ENCODE results near the gene FAM169A.
"Not testable (repeated sequence)": the region's sequence is repeated elsewhere in the genome, so short reads cannot be mapped to it uniquely, and the experiment has no call there.

FAM169A gene

DNA sequence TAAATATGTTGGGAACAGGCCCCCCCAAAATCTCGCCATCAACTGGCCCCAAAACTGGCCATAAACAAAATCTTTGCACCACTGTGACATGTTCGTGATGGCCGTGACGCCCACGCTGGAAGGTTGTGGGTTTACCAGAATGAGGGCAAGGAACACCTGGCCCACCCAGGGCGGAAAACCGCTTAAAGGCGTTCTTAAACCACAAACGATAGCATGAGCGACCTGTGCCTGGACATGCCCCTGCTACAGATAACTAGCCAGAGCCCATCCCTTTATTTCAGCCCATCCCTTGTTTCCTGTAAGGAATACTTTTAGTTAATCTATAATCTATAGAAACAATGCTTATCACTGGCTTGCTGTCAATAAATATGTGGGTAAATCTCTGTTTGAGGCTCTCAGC, 3.2 kb upstream of the FAM169A start:
- not testable (repeated sequence) for DNase-seq (ENCODE audit: low read depth in 2 of 2)

GRCh38 chr5:74866596-74867162, 492 bp upstream of the FAM169A start:
- no peak for DNase-seq (ENCODE audit: low read depth in 2 of 2)

- no peak for DNase-seq (ENCODE audit: low read depth in 2 of 2)
Measured at GRCh38 chr5:74865256-74865803, 857 bp downstream of the FAM169A start.

GRCh38 chr5:74864823-74865222, 1.4 kb downstream of the FAM169A start:
- no peak for DNase-seq (ENCODE audit: low read depth in 2 of 2)

GRCh38 chr5:74863726-74864125, 2.5 kb downstream of the FAM169A start:
- DNase-seq (ENCODE audit: low read depth in 2 of 2): no peak

GRCh38 chr5:74862221-74862620, 4.0 kb downstream of the FAM169A start:
- DNase-seq (ENCODE audit: low read depth in 2 of 2): no peak

GRCh38 chr5:74856975-74857374, 9.2 kb downstream of the FAM169A start:
- not testable (repeated sequence) for DNase-seq (ENCODE audit: low read depth in 2 of 2)

DNA sequence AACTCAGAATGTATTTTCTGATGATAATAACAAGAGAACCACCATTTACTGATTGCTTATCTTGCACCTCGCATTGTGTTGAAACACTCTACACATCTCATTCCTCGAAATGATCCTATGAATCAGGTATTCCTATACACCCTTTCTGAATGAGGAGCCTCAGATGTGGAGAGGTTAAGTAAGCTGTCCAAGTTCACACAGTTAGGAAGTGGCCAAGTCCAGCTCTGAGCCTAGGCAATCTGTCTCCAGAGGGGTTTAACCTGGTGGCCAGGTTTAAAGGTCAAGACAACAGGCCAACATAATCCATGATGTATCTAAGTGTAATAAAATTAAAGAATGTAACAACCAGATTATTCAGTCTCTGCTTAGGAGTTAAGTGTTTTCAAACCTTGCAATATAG, 12.9 kb downstream of the FAM169A start:
- no peak for DNase-seq (ENCODE audit: low read depth in 2 of 2)

GRCh38 chr5:74851684-74852353, 14.4 kb downstream of the FAM169A start:
- DNase-seq (ENCODE audit: low read depth in 2 of 2): no peak

- DNase-seq (ENCODE audit: low read depth in 2 of 2): no peak
Measured at GRCh38 chr5:74850789-74851425, 15.3 kb downstream of the FAM169A start.

- no peak for DNase-seq (ENCODE audit: low read depth in 2 of 2)
Measured at GRCh38 chr5:74850030-74850429, 16.2 kb downstream of the FAM169A start.

GRCh38 chr5:74848553-74849025, 17.6 kb downstream of the FAM169A start:
- no peak for DNase-seq (ENCODE audit: low read depth in 2 of 2)

- no peak for DNase-seq (ENCODE audit: low read depth in 2 of 2)
Measured at GRCh38 chr5:74839229-74839628, 27.0 kb downstream of the FAM169A start.

DNA sequence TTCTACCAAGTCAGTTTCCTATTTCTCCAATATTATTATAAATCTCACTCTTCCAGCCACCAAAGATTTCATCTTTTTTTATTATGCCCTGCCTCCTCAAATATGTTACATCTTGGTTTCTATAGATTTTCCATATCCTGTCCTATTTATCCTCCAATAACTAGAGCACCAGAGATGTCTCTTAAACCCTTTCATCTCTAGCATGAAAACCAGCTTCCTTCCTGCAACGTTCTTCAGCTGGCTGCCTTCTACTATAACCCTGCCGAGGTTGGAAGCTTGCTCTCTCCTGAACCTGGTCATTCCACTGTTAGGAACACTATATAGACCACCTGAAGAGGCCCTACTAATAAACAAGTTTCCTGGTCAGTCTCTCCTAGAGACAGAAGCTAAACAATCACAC, 27.9 kb downstream of the FAM169A start:
- no peak for DNase-seq (ENCODE audit: low read depth in 2 of 2)

- no peak for DNase-seq (ENCODE audit: low read depth in 2 of 2)
Measured at GRCh38 chr5:74837115-74837514, 29.1 kb downstream of the FAM169A start.

DNA sequence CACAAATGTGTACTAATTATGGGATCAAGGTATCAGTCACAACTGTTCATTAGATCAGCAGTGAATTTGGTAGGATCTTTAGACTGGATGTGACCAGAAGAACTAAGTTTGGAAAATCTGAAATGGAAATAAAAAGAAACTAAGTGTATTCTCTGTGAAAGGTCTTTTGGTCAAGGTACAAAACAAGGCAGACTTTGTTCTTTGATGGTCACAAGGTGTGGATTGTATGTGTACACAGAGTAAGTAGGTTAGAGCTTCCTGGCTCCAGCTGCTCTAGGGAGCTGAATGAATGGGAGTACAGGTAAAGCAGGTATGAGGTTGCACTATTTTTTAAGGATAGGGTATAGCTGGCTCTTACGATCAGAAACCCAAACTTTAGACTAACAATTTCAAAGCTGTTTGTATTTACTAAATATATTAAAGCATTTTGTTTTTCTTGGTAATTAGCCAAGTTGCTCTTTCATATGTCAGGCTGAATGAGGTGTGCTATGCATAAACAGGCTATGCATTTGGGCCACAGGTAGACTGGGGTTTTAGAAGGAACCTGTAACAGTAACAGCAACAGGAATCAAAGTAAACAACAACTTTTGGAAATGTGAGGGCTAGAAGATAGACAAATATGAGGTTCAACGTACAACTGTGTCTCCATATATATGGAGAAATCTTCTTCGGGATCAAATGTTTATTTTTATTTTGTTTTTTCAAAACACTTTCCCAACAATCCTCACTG, 32.5 kb downstream of the FAM169A start:
- DNase-seq (ENCODE audit: low read depth in 2 of 2): no peak

DNA sequence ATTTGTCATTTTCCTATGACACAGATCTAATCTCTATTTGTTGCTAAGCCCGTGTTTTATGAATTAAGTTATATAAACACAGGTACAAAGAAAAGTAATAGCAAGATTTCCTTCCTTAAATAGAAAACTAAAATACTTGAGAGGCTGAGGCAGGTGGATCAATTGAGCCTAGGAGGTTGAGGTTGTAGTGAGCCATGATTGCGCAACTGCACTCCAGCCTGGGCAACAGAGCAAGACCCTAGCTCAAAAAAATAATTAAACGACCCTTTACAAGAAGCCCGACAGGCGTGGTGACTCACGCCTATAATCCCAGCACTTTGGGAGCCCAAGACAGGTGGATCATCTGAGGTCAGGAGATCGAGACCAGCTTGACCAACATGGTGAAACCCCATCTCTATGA, 36.8 kb downstream of the FAM169A start:
- no peak for DNase-seq (ENCODE audit: low read depth in 2 of 2)

DNA sequence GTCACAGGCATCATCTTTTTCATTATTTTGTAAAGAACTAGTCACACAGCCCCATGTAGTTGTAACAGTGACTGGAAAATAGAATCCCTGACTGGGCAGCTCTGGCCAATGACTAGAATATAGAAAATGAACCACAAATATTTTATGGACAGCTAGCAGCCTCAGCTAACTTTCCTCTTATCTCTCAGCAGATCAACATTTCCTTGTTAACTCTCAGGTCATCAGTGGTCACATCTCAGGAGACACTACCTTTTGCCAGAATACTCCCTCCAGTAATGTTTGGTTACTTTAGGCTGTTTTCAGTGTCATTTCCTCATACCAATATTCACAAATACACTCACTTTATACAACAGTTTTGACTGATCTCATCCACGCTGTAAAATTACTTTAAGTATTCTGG, 43.9 kb downstream of the FAM169A start:
- DNase-seq (ENCODE audit: low read depth in 2 of 2): no peak

- no peak for DNase-seq (ENCODE audit: low read depth in 2 of 2)
Measured at GRCh38 chr5:74816875-74817274, 49.3 kb downstream of the FAM169A start.

DNA sequence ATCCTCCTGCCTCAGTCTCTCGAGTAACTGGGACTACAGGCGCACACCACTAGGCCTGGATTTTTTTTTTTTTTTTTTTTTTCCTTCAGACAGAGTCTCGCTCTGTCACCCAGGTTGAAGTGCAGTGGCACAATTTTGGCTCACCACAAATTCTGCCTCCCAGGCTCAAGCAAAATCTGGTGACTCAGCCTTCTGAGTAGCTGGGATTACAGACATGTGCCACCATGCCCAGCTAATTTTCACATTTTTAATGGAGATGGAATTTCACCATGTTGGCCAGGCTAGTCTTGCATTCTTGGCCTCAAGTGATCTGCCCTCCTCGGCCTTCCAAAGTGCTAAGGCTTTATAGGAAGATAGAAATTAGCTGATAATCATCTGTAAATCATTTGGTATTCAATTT, 55.3 kb downstream of the FAM169A start:
- no peak for DNase-seq (ENCODE audit: low read depth in 2 of 2)

DNA sequence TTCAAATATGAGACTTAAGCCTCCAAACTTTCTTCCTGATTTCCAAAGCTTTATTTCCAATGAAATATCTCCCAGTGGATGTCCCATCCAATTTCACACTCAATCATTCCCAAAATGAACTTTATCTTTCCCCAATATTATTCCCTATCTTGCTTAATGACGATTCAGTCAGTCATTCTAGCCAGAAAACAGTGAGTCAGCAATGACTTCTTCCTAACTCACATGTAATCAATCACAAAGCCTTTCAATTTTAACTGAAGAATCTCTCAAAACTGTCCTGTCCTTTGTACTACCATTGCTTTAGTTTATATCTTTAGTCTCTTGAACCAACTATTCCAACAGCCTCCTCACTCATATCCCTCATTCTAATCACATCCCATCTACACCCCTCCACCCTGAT, 64.2 kb downstream of the FAM169A start:
- no peak for DNase-seq (ENCODE audit: low read depth in 2 of 2)

DNA sequence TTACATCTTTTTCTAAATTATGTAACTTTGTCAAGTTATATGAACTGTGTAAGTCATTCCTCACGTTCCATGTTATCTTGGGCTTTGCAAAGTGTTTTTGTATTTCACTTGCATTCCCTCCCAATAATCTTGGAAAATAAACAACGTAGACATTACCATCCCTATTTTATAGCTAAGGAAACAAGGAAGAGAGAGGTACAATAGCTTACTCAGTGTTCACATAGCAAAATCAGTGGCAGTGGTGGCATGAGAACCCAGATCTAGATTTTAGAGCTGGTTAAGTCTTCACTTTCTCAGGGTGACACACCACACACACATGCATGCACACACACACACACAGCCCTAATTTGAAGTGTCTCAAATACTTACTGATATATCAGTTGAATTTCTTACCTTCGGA, 65.0 kb downstream of the FAM169A start:
- DNase-seq (ENCODE audit: low read depth in 2 of 2): no peak
